OCI-LY1 (cell line): ENCODE data around the gene CCDC83.

ENCODE experiments used
- H2AFZ ChIP-seq: fragments of 200-600 bp; sonication (generic), shearing (Covaris generic); 2 replicates; pipeline ENCODE4 v1.6.0; 2014; ENCODE audit warnings: antibody characterized with exemption, mild to moderate bottlenecking, low read length
- H3F3A ChIP-seq: fragments of 200-600 bp; sonication (generic), shearing (Covaris generic); 2 replicates; pipeline ENCODE4 v1.6.0; 2014; ENCODE audit warnings: mild to moderate bottlenecking, antibody characterized with exemption, low read length, moderate library complexity; ENCODE audit not compliant: insufficient read depth
- H3K27ac ChIP-seq: fragments of 200-600 bp; sonication (generic); 2 replicates; pipeline ENCODE4 v1.5.1; 2014; ENCODE audit warnings: low read length, mixed run types, mild to moderate bottlenecking, low read depth; ENCODE audit not compliant: poor library complexity, severe bottlenecking
- H3K27me3 ChIP-seq: fragments of 200-600 bp; sonication (generic); 2 replicates; pipeline ENCODE4 v1.6.0; 2014; ENCODE audit warnings: antibody characterized with exemption, mild to moderate bottlenecking, low read length, moderate library complexity; ENCODE audit not compliant: insufficient read depth
- H3K36me3 ChIP-seq: fragments of 200-600 bp; sonication (generic); 2 replicates; pipeline ENCODE4 v1.6.1; 2014; ENCODE audit warnings: mild to moderate bottlenecking, antibody characterized with exemption, low read length, moderate library complexity, mixed read lengths; ENCODE audit not compliant: insufficient read depth
- H3K4me1 ChIP-seq: fragments of 200-600 bp; sonication (generic); 2 replicates; pipeline ENCODE4 v1.5.1; 2014; ENCODE audit warnings: mild to moderate bottlenecking, low read length, moderate library complexity; ENCODE audit not compliant: insufficient read depth, severe bottlenecking
- H3K4me2 ChIP-seq: fragments of 200-600 bp; sonication (generic), shearing (Covaris generic); 2 replicates; pipeline ENCODE4 v1.6.1; 2014; ENCODE audit warnings: low read length
- H3K4me3 ChIP-seq: fragments of 200-600 bp; sonication (generic); 2 replicates; pipeline ENCODE4 v1.5.1; 2014; ENCODE audit warnings: low read length, low read depth, mild to moderate bottlenecking, mixed read lengths; ENCODE audit not compliant: poor library complexity, severe bottlenecking
- H3K79me2 ChIP-seq: fragments of 200-600 bp; shearing (Covaris generic); 2 replicates; pipeline ENCODE4 v1.6.1; 2016; ENCODE audit warnings: mixed run types, low read length, mixed read lengths; ENCODE audit not compliant: insufficient read depth
- H3K9ac ChIP-seq: fragments of 200-600 bp; sonication (generic), shearing (Covaris generic); 2 replicates; pipeline ENCODE4 v1.6.1; 2014; ENCODE audit warnings: mild to moderate bottlenecking, low read length, mixed read lengths
- H3K9me2 ChIP-seq: fragments of 200-600 bp; sonication (generic), shearing (Covaris generic); 2 replicates; pipeline ENCODE4 v1.6.1; 2014; ENCODE audit warnings: low read depth, mild to moderate bottlenecking, low read length, mixed read lengths
- H3K9me3 ChIP-seq: fragments of 200-600 bp; shearing (Covaris generic); 2 replicates; pipeline ENCODE4 v1.6.1; 2014; ENCODE audit warnings: low read length, mixed read lengths
- H4K20me1 ChIP-seq: fragments of 200-600 bp; sonication (generic), shearing (Covaris generic); 2 replicates; pipeline ENCODE4 v1.6.0; 2016; ENCODE audit warnings: mild to moderate bottlenecking, low read length; ENCODE audit not compliant: insufficient read depth
- EZH2 ChIP-seq: fragments of 200-600 bp; sonication (generic), shearing (Covaris generic); IDR thresholded peaks from 2 replicates; pipeline ENCODE4 v1.8.0; 2017; ENCODE audit warnings: borderline replicate concordance, mixed run types, mild to moderate bottlenecking, antibody characterized with exemption, low read length, moderate library complexity, mixed read lengths
- TF ChIP-seq, protein P1 (sequence below): fragments of 200-600 bp; sonication (generic), shearing (Covaris generic); IDR thresholded peaks from 2 replicates; pipeline ENCODE4 v1.5.1; 2017; ENCODE audit warnings: mild to moderate bottlenecking, antibody characterized with exemption, low read length, moderate library complexity, mixed read lengths

The CCDC83 gene

GRCh38 chr11:85893395-85893794 is 38.2 kb downstream of the CCDC83 start:
- Histone ChIP-seq H3K9me2 (no peaks in the 10 kb centered on the region), H3K4me1 (no peaks in the 10 kb centered on the region), H3K79me2 (no peaks in the 10 kb centered on the region), H3K9me3 (no peaks in the 10 kb centered on the region), H2AFZ (no peak overlapping the region), H3F3A (no peaks in the 10 kb centered on the region), H4K20me1 (no peaks in the 10 kb centered on the region), H3K4me2 (no peak overlapping the region), H3K36me3 (no peaks in the 10 kb centered on the region), H3K9ac (no peak overlapping the region), H3K27ac (no peak overlapping the region), H3K4me3 (no peak overlapping the region), H3K27me3 (no peaks in the 10 kb centered on the region)
- no peak for TF ChIP-seq EZH2
- TF ChIP-seq, protein P1, sequence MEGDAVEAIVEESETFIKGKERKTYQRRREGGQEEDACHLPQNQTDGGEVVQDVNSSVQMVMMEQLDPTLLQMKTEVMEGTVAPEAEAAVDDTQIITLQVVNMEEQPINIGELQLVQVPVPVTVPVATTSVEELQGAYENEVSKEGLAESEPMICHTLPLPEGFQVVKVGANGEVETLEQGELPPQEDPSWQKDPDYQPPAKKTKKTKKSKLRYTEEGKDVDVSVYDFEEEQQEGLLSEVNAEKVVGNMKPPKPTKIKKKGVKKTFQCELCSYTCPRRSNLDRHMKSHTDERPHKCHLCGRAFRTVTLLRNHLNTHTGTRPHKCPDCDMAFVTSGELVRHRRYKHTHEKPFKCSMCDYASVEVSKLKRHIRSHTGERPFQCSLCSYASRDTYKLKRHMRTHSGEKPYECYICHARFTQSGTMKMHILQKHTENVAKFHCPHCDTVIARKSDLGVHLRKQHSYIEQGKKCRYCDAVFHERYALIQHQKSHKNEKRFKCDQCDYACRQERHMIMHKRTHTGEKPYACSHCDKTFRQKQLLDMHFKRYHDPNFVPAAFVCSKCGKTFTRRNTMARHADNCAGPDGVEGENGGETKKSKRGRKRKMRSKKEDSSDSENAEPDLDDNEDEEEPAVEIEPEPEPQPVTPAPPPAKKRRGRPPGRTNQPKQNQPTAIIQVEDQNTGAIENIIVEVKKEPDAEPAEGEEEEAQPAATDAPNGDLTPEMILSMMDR: no peak

DNA sequence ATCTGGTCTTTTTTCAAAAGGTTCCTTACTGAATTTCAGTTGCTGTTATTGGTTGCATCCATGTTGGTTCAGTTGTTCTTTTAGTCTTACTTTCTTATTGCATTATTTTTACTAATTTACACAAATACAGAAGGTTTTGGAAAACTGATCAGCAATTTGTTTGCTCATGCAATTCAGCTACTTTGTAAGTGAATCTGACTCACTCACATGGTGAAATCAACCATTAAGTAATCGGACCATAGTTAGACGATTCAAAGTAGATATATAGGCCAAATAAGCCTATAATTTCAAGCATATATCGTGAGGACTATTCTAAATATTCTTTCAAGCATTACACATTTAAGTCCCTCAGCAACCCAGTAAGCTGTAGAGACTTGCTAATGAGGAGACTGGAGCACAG is 41.7 kb downstream of the CCDC83 start:
- H3K9me2 ChIP-seq: no peaks in the 10 kb centered on the region
- no peaks in the 10 kb centered on the region for H3K4me1 ChIP-seq
- H4K20me1 ChIP-seq: no peaks in the 10 kb centered on the region
- H3K27ac ChIP-seq: no peak overlapping the region
- no peaks in the 10 kb centered on the region for H3K9me3 ChIP-seq
- H3K4me3 ChIP-seq: no peak overlapping the region
- no peak overlapping the region for H3K9ac ChIP-seq
- no peak overlapping the region for H3K4me2 ChIP-seq
- TF ChIP-seq, protein P1: no peak
- TF ChIP-seq EZH2: no peak
- H2AFZ ChIP-seq: no peak overlapping the region
- H3K36me3 ChIP-seq: no peaks in the 10 kb centered on the region
- H3K79me2 ChIP-seq: no peaks in the 10 kb centered on the region
- no peaks in the 10 kb centered on the region for H3F3A ChIP-seq
- no peaks in the 10 kb centered on the region for H3K27me3 ChIP-seq

DNA sequence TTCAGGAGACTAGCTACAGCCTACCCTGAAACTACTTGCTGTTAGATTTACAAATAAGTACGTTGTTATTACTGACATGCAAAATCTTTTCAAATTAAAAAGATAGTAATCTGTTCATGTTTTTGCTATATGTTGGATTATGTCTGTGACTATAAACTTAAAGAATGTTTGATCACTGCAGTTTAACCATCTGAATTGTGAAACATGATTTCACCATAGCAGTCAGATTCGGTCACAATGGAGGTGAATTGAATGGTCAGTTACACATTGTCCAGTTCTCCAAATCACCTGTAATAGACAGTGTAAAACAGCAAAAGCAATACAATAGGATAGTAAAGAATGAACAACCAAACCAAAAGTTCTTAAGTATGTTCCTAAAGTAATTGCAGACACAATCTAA is 43.3 kb downstream of the CCDC83 start:
- Histone ChIP-seq H3K9me2 (no peaks in the 10 kb centered on the region), H3K27me3 (no peaks in the 10 kb centered on the region), H3K4me2 (no peak overlapping the region), H3K9me3 (no peaks in the 10 kb centered on the region), H4K20me1 (no peaks in the 10 kb centered on the region), H3K4me1 (no peaks in the 10 kb centered on the region), H3K9ac (no peak overlapping the region), H3F3A (no peaks in the 10 kb centered on the region), H3K27ac (no peak overlapping the region), H3K79me2 (no peaks in the 10 kb centered on the region), H3K36me3 (no peaks in the 10 kb centered on the region), H3K4me3 (no peak overlapping the region), H2AFZ (no peak overlapping the region)
- TF ChIP-seq, protein P1: no peak
- TF ChIP-seq EZH2: no peak
